OCI-LY7 (cell line): ENCODE results near the gene ST6GALNAC5.
"Not testable (repeated sequence)": the region's sequence is repeated elsewhere in the genome, so short reads cannot be mapped to it uniquely, and the experiment has no call there.

ENCODE experiments used
- EZH2phosphoT487 ChIP-seq: fragments of 200-600 bp; sonication (generic); IDR thresholded peaks from 2 replicates; pipeline ENCODE4 v1.6.1; 2018; ENCODE audit warnings: low read depth, borderline replicate concordance, mild to moderate bottlenecking, mixed run types, antibody characterized with exemption, low read length, moderate library complexity, mixed read lengths
- TF ChIP-seq, protein P1 (sequence below): fragments of 200-600 bp; sonication (generic); conservative IDR thresholded peaks from 2 replicates; pipeline ENCODE4 v1.5.1; 2014; ENCODE audit warnings: mild to moderate bottlenecking, antibody characterized with exemption, low read length, moderate library complexity, mixed read lengths

DNA sequence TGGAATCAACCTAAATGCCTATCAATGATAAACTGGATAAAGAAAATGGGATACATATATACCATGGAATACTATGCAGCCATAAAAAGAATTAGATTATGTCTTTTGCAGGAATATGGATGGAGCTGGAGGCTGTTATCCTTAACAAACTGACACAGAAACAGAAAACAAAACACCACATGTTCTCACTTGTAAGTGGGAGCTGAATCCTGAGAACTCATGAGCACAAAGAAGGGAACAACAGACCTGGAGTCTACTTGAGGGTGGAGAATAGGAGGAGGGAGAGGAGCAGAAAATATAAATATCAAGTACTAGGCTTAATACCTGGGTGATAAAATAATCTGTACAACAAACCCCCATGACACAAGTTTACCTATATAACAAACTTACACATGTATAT, 44.3 kb upstream of the ST6GALNAC5 start:
- TF ChIP-seq, protein P1, sequence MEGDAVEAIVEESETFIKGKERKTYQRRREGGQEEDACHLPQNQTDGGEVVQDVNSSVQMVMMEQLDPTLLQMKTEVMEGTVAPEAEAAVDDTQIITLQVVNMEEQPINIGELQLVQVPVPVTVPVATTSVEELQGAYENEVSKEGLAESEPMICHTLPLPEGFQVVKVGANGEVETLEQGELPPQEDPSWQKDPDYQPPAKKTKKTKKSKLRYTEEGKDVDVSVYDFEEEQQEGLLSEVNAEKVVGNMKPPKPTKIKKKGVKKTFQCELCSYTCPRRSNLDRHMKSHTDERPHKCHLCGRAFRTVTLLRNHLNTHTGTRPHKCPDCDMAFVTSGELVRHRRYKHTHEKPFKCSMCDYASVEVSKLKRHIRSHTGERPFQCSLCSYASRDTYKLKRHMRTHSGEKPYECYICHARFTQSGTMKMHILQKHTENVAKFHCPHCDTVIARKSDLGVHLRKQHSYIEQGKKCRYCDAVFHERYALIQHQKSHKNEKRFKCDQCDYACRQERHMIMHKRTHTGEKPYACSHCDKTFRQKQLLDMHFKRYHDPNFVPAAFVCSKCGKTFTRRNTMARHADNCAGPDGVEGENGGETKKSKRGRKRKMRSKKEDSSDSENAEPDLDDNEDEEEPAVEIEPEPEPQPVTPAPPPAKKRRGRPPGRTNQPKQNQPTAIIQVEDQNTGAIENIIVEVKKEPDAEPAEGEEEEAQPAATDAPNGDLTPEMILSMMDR, result not testable (repeated sequence)
- TF ChIP-seq EZH2phosphoT487, result not testable (repeated sequence)
